Measurements from ENCODE around the gene TLL2. TPM values are rescaled to one million over a fixed set of nuclear protein-coding genes. Genes with fewer than 3 reads are reported as not detected.

The TLL2 gene
- polyA plus RNA-seq, 4 donors, result 0.46 to 1.6 (median 0.54) TPM; not detected in 1

- 57 to 63% (median 58%) methylated on average over 5 of the region's 5 CpGs for WGBS, 3 donors
- FAIRE-seq, result no peak
- no peaks in the 10 kb centered on the region for H3K9me3 ChIP-seq (ENCODE audit: control insufficient read depth in 2 of 2, insufficient read depth in 1 of 2, low read depth in 1 of 2, low read length in 1 of 2)
- H3K36me3 ChIP-seq (ENCODE audit: control insufficient read depth in 3 of 3, insufficient read depth in 2 of 3, low read depth in 1 of 3, low read length in 3 of 3), result no peaks in the 10 kb centered on the region
- H3K27me3 ChIP-seq (ENCODE audit: control insufficient read depth in 3 of 3, insufficient read depth in 3 of 3, low read length in 3 of 3), result no peaks in the 10 kb centered on the region
- no peak overlapping the region for H3K27ac ChIP-seq (ENCODE audit: low read depth in 1 of 3, low read length in 2 of 3)
- H3K4me3 ChIP-seq (ENCODE audit: low read depth in 1 of 3, low read length in 3 of 3), result no peak overlapping the region
- no peak for DNase-seq
- no peaks in the 10 kb centered on the region for H3K4me1 ChIP-seq (ENCODE audit: control insufficient read depth in 3 of 3, insufficient read depth in 2 of 3, low read depth in 1 of 3, low read length in 2 of 3)
Observed at GRCh38 chr10:96338279-96338925, 175.3 kb downstream of the TLL2 start.

GRCh38 chr10:96337106-96337505, 176.6 kb downstream of the TLL2 start:
- WGBS, 3 donors, result 87 to 95% (median 91%) methylated on average over 2 of the region's 2 CpGs
- FAIRE-seq, result no peak

GRCh38 chr10:96334616-96335526, 178.9 kb downstream of the TLL2 start:
- DNase-seq (peak; percentile 70 to 77), FAIRE-seq (no peak)
- Histone ChIP-seq H3K9me3 (ENCODE audit: control insufficient read depth in 2 of 2, insufficient read depth in 1 of 2, low read depth in 1 of 2, low read length in 1 of 2) (no peaks in the 10 kb centered on the region), H3K36me3 (ENCODE audit: control insufficient read depth in 3 of 3, insufficient read depth in 2 of 3, low read depth in 1 of 3, low read length in 3 of 3) (no peaks in the 10 kb centered on the region), H3K4me3 (ENCODE audit: low read depth in 1 of 3, low read length in 3 of 3) (no peak overlapping the region), H3K27ac (ENCODE audit: low read depth in 1 of 3, low read length in 2 of 3) (no peak overlapping the region), H3K27me3 (ENCODE audit: control insufficient read depth in 3 of 3, insufficient read depth in 3 of 3, low read length in 3 of 3) (no peaks in the 10 kb centered on the region), H3K4me1 (ENCODE audit: control insufficient read depth in 3 of 3, insufficient read depth in 2 of 3, low read depth in 1 of 3, low read length in 2 of 3) (no peaks in the 10 kb centered on the region)
- WGBS, 3 donors, result 17 to 35% (median 24%) methylated on average over 5 of the region's 5 CpGs

More at GRCh38 chr10:96337106-96337505, 176.6 kb downstream of the TLL2 start:
- Histone ChIP-seq H3K27me3 (ENCODE audit: control insufficient read depth in 3 of 3, insufficient read depth in 3 of 3, low read length in 3 of 3) (no peaks in the 10 kb centered on the region), H3K36me3 (ENCODE audit: control insufficient read depth in 3 of 3, insufficient read depth in 2 of 3, low read depth in 1 of 3, low read length in 3 of 3) (no peaks in the 10 kb centered on the region), H3K4me1 (ENCODE audit: control insufficient read depth in 3 of 3, insufficient read depth in 2 of 3, low read depth in 1 of 3, low read length in 2 of 3) (no peaks in the 10 kb centered on the region), H3K9me3 (ENCODE audit: control insufficient read depth in 2 of 2, insufficient read depth in 1 of 2, low read depth in 1 of 2, low read length in 1 of 2) (no peaks in the 10 kb centered on the region), H3K4me3 (ENCODE audit: low read depth in 1 of 3, low read length in 3 of 3) (no peak overlapping the region), H3K27ac (ENCODE audit: low read depth in 1 of 3, low read length in 2 of 3) (no peak overlapping the region)
- no peak for DNase-seq

- H3K4me3 ChIP-seq (ENCODE audit: low read depth in 1 of 3, low read length in 3 of 3), result no peak overlapping the region
- no peak overlapping the region for H3K27ac ChIP-seq (ENCODE audit: low read depth in 1 of 3, low read length in 2 of 3)
- no peak for DNase-seq
- H3K36me3 ChIP-seq (ENCODE audit: control insufficient read depth in 3 of 3, insufficient read depth in 2 of 3, low read depth in 1 of 3, low read length in 3 of 3), result no peaks in the 10 kb centered on the region
- no peaks in the 10 kb centered on the region for H3K4me1 ChIP-seq (ENCODE audit: control insufficient read depth in 3 of 3, insufficient read depth in 2 of 3, low read depth in 1 of 3, low read length in 2 of 3)
- WGBS, 3 donors, result 26 to 48% (median 26%) methylated on average over 1 of the region's 1 CpG
- FAIRE-seq, result no peak
- peaks cover 0 to 2% (median 0%) of the 10 kb centered on the region in 3 donors for H3K27me3 ChIP-seq (ENCODE audit: control insufficient read depth in 3 of 3, insufficient read depth in 3 of 3, low read length in 3 of 3)
- no peaks in the 10 kb centered on the region for H3K9me3 ChIP-seq (ENCODE audit: control insufficient read depth in 2 of 2, insufficient read depth in 1 of 2, low read depth in 1 of 2, low read length in 1 of 2)
Observed at GRCh38 chr10:96333101-96333500, 180.6 kb downstream of the TLL2 start.

GRCh38 chr10:96327462-96327861, 186.3 kb downstream of the TLL2 start:
- DNase-seq (no peak), FAIRE-seq (no peak)
- H3K27me3 ChIP-seq (ENCODE audit: control insufficient read depth in 3 of 3, insufficient read depth in 3 of 3, low read length in 3 of 3), result peaks cover 0 to 6% (median 0%) of the 10 kb centered on the region in 3 donors
- H3K4me1 ChIP-seq (ENCODE audit: control insufficient read depth in 3 of 3, insufficient read depth in 2 of 3, low read depth in 1 of 3, low read length in 2 of 3), result no peaks in the 10 kb centered on the region
- H3K9me3 ChIP-seq (ENCODE audit: control insufficient read depth in 2 of 2, insufficient read depth in 1 of 2, low read depth in 1 of 2, low read length in 1 of 2), result no peaks in the 10 kb centered on the region
- H3K4me3 ChIP-seq (ENCODE audit: low read depth in 1 of 3, low read length in 3 of 3), result no peak overlapping the region
- WGBS, 3 donors, result 86 to 89% (median 87%) methylated on average over 7 of the region's 7 CpGs
- no peaks in the 10 kb centered on the region for H3K36me3 ChIP-seq (ENCODE audit: control insufficient read depth in 3 of 3, insufficient read depth in 2 of 3, low read depth in 1 of 3, low read length in 3 of 3)
- H3K27ac ChIP-seq (ENCODE audit: low read depth in 1 of 3, low read length in 2 of 3), result no peak overlapping the region

GRCh38 chr10:96325719-96326373, 187.9 kb downstream of the TLL2 start:
- DNase-seq (no peak), FAIRE-seq (no peak)
- H3K36me3 ChIP-seq (ENCODE audit: control insufficient read depth in 3 of 3, insufficient read depth in 2 of 3, low read depth in 1 of 3, low read length in 3 of 3), result no peaks in the 10 kb centered on the region
- H3K4me1 ChIP-seq (ENCODE audit: control insufficient read depth in 3 of 3, insufficient read depth in 2 of 3, low read depth in 1 of 3, low read length in 2 of 3), result no peaks in the 10 kb centered on the region
- H3K27ac ChIP-seq (ENCODE audit: low read depth in 1 of 3, low read length in 2 of 3), result no peak overlapping the region
- 61 to 74% (median 64%) methylated on average over 4 of the region's 4 CpGs for WGBS, 3 donors
- H3K27me3 ChIP-seq (ENCODE audit: control insufficient read depth in 3 of 3, insufficient read depth in 3 of 3, low read length in 3 of 3), result peaks cover 0 to 6% (median 0%) of the 10 kb centered on the region in 3 donors
- no peak overlapping the region for H3K4me3 ChIP-seq (ENCODE audit: low read depth in 1 of 3, low read length in 3 of 3)
- no peaks in the 10 kb centered on the region for H3K9me3 ChIP-seq (ENCODE audit: control insufficient read depth in 2 of 2, insufficient read depth in 1 of 2, low read depth in 1 of 2, low read length in 1 of 2)

GRCh38 chr10:96324447-96324846, 189.3 kb downstream of the TLL2 start:
- Histone ChIP-seq H3K9me3 (ENCODE audit: control insufficient read depth in 2 of 2, insufficient read depth in 1 of 2, low read depth in 1 of 2, low read length in 1 of 2) (no peaks in the 10 kb centered on the region), H3K4me3 (ENCODE audit: low read depth in 1 of 3, low read length in 3 of 3) (no peak overlapping the region), H3K4me1 (ENCODE audit: control insufficient read depth in 3 of 3, insufficient read depth in 2 of 3, low read depth in 1 of 3, low read length in 2 of 3) (no peaks in the 10 kb centered on the region), H3K27ac (ENCODE audit: low read depth in 1 of 3, low read length in 2 of 3) (no peak overlapping the region), H3K36me3 (ENCODE audit: control insufficient read depth in 3 of 3, insufficient read depth in 2 of 3, low read depth in 1 of 3, low read length in 3 of 3) (no peaks in the 10 kb centered on the region), H3K27me3 (ENCODE audit: control insufficient read depth in 3 of 3, insufficient read depth in 3 of 3, low read length in 3 of 3) (peaks cover 0 to 6% (median 0%) of the 10 kb centered on the region in 3 donors)
- FAIRE-seq, result no peak
- peak; percentile 39 to 57 for DNase-seq
- 8 to 59% (median 36%) methylated on average over 2 of the region's 2 CpGs for WGBS, 3 donors

GRCh38 chr10:96322275-96322674, 191.5 kb downstream of the TLL2 start:
- H3K27ac ChIP-seq (ENCODE audit: low read depth in 1 of 3, low read length in 2 of 3), result no peak overlapping the region
- FAIRE-seq (no peak), DNase-seq (no peak)
- WGBS, 3 donors, result 95 to 100% (median 97%) methylated on average over 1 of the region's 1 CpG
- no peak overlapping the region for H3K4me3 ChIP-seq (ENCODE audit: low read depth in 1 of 3, low read length in 3 of 3)
- H3K27me3 ChIP-seq (ENCODE audit: control insufficient read depth in 3 of 3, insufficient read depth in 3 of 3, low read length in 3 of 3), result no peaks in the 10 kb centered on the region
- H3K36me3 ChIP-seq (ENCODE audit: control insufficient read depth in 3 of 3, insufficient read depth in 2 of 3, low read depth in 1 of 3, low read length in 3 of 3), result no peaks in the 10 kb centered on the region
- no peaks in the 10 kb centered on the region for H3K9me3 ChIP-seq (ENCODE audit: control insufficient read depth in 2 of 2, insufficient read depth in 1 of 2, low read depth in 1 of 2, low read length in 1 of 2)
- no peaks in the 10 kb centered on the region for H3K4me1 ChIP-seq (ENCODE audit: control insufficient read depth in 3 of 3, insufficient read depth in 2 of 3, low read depth in 1 of 3, low read length in 2 of 3)
